IPS-18c (cell line): ENCODE data around the gene SCN4A.
"Not testable (repeated sequence)": the region's sequence is repeated elsewhere in the genome, so short reads cannot be mapped to it uniquely, and the experiment has no call there.

Source experiments
- H3K4me3 ChIP-seq: 2 replicates; pipeline ENCODE4 v1.7.0; 2013; ENCODE audit warnings: low read depth, mild to moderate bottlenecking, low read length, moderate library complexity; ENCODE audit not compliant: insufficient read depth
- H3K9me3 ChIP-seq: one replicate; pipeline ENCODE4 v1.6.1; 2013; ENCODE audit warnings: mild to moderate bottlenecking, low read length, moderate library complexity; ENCODE audit not compliant: control insufficient read depth, insufficient read depth

Gene SCN4A

GRCh38 chr17:63972796-63973195 lies at the start of gene SCN4A:
Gene SCN4A, minus strand, starts transcription at chr17:63972918. Its CDS starts 77 bp downstream, at chr17:63972841.
- no peaks in the 10 kb centered on the region for H3K9me3 ChIP-seq
- H3K4me3 ChIP-seq: no peak within 1 kb of the TSS

- H3K9me3 ChIP-seq: no peaks in the 10 kb centered on the region
- peak within 1 kb of the TSS; percentile 15; the same call in 1 of the 2 replicates for H3K4me3 ChIP-seq
These were observed 47.5 kb upstream of the SCN4A start, which contains the start of gene ICAM2 for GRCh38 chr17:64020056-64020766. Gene ICAM2, minus strand, starts transcription at chr17:64020633. Its CDS starts 13,942 bp downstream, at chr17:64006691.

GRCh38 chr17:64019551-64019961 lies 46.8 kb upstream of the SCN4A start:
- not testable (repeated sequence) for H3K4me3 ChIP-seq, H3K9me3 ChIP-seq

GRCh38 chr17:64017381-64017980 lies 44.8 kb upstream of the SCN4A start:
- H3K9me3 ChIP-seq: no peaks in the 10 kb centered on the region
- no peak overlapping the region for H3K4me3 ChIP-seq

- Histone ChIP-seq H3K4me3 (no peak overlapping the region), H3K9me3 (no peaks in the 10 kb centered on the region)
These were observed 44.3 kb upstream of the SCN4A start for GRCh38 chr17:64016974-64017373.

- no peaks in the 10 kb centered on the region for H3K9me3 ChIP-seq
- H3K4me3 ChIP-seq: no peak overlapping the region
These were observed 43.6 kb upstream of the SCN4A start for GRCh38 chr17:64016231-64016784.

GRCh38 chr17:64015447-64015846 lies 42.7 kb upstream of the SCN4A start:
- H3K4me3 ChIP-seq: no peak overlapping the region
- H3K9me3 ChIP-seq: no peaks in the 10 kb centered on the region

- H3K9me3 ChIP-seq: no peaks in the 10 kb centered on the region
- no peak overlapping the region for H3K4me3 ChIP-seq
These were observed 37.1 kb upstream of the SCN4A start for GRCh38 chr17:64009571-64010402.

- Histone ChIP-seq H3K4me3 (no peak overlapping the region), H3K9me3 (no peaks in the 10 kb centered on the region)
These were observed 36.1 kb upstream of the SCN4A start for GRCh38 chr17:64008830-64009229.

- H3K9me3 ChIP-seq: no peaks in the 10 kb centered on the region
- no peak overlapping the region for H3K4me3 ChIP-seq
These were observed 35.6 kb upstream of the SCN4A start for GRCh38 chr17:64008346-64008745.

GRCh38 chr17:64007838-64008282 lies 35.1 kb upstream of the SCN4A start:
- H3K9me3 ChIP-seq: no peaks in the 10 kb centered on the region
- no peak overlapping the region for H3K4me3 ChIP-seq

- H3K9me3 ChIP-seq, H3K4me3 ChIP-seq: not testable (repeated sequence)
These were observed 34.5 kb upstream of the SCN4A start for GRCh38 chr17:64007089-64007837.

- Histone ChIP-seq H3K9me3 (no peaks in the 10 kb centered on the region), H3K4me3 (no peak overlapping the region)
These were observed 33.8 kb upstream of the SCN4A start for GRCh38 chr17:64006361-64007088.

- Histone ChIP-seq H3K4me3 (no peak overlapping the region), H3K9me3 (no peaks in the 10 kb centered on the region)
These were observed 33.0 kb upstream of the SCN4A start for GRCh38 chr17:64005734-64006167.

GRCh38 chr17:64004903-64005733 lies 32.4 kb upstream of the SCN4A start:
- no peak overlapping the region for H3K4me3 ChIP-seq
- H3K9me3 ChIP-seq: no peaks in the 10 kb centered on the region
